PFSK-1 (cell line): ENCODE measurements around the gene MARCHF3.

Experiments
- POLR2AphosphoS5 ChIP-seq: IDR thresholded peaks from 2 replicates; pipeline ENCODE4 v1.6.1; 2012; ENCODE audit warnings: low read depth, mild to moderate bottlenecking, control low read depth, low read length, moderate library complexity
- REST ChIP-seq, 2 experiments: IDR thresholded peaks; 2 replicates each; pipeline versions ENCODE4 v1.6.1 to v1.8.0; 2011 to 2012; ENCODE audit warnings: low read depth in 2 of 2, low read length in 2 of 2, control low read depth in 1 of 2, inconsistent platforms in 1 of 2, mild to moderate bottlenecking in 1 of 2, moderate library complexity in 1 of 2; ENCODE audit not compliant: insufficient read depth in 1 of 2
- SIN3A ChIP-seq: IDR thresholded peaks from 2 replicates; pipeline ENCODE4 v1.6.1; 2012; ENCODE audit warnings: mild to moderate bottlenecking, low read length, moderate library complexity, borderline replicate concordance; ENCODE audit not compliant: insufficient read depth
- TAF1 ChIP-seq: IDR thresholded peaks from 2 replicates; pipeline ENCODE4 v1.6.1; 2012; ENCODE audit warnings: low read length, control low read depth, borderline replicate concordance; ENCODE audit not compliant: insufficient read depth

GRCh38 chr5:126857472-126858410 lies 172.6 kb downstream of the MARCHF3 start:
- no peak for TF ChIP-seq TAF1
- TF ChIP-seq POLR2AphosphoS5 = no peak
- no peak for TF ChIP-seq SIN3A
- no peak for TF ChIP-seq REST (IDR thresholded peaks at IDR 0.05; ENCODE audit: insufficient read depth in 1 of 2, low read depth in 2 of 2, low read length in 2 of 2)
